Activated CD4-positive, CD25-positive, alpha-beta regulatory T cell treated with anti-CD3 and anti-CD28 coated beads, Interleukin-2, amount 50 U/mL, for 24 hours (primary cell): ENCODE results near the gene ATE1.
A peak's percentile ranks its signal among the peaks of the same experiment; 100 is the strongest.
"Not testable (repeated sequence)": the region's sequence is repeated elsewhere in the genome, so short reads cannot be mapped to it uniquely, and the experiment has no call there.

Experiments
- ATAC-seq, 2 donors: fragments of 150-1000 bp; cut with Tn5 transposase; one replicate each; pipeline ENCODE4 v1.10.0; 2021; ENCODE audit warnings: mild to moderate bottlenecking in 1 of 2, moderate library complexity in 1 of 2

ATE1 gene

DNA sequence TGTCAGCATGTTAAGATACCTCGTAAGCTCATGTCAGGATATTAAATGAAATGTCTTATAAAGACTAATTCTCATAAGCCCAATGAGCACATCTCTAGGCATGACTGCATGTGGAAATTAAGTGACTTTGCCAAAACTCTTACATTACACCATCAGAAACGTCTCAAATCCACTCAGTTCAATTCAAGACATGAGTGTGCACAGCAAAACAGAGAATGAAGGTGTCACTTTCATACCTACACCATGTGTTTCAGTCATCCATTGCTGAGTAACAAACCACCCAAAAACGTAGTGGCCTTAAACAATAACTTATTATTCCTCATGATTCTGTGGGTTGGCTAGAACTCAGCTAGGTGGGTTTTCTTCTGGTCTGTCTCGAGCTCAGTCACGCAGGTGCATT lies 99.8 kb downstream of the ATE1 start:
- peak; percentile 38 to 51 for ATAC-seq

DNA sequence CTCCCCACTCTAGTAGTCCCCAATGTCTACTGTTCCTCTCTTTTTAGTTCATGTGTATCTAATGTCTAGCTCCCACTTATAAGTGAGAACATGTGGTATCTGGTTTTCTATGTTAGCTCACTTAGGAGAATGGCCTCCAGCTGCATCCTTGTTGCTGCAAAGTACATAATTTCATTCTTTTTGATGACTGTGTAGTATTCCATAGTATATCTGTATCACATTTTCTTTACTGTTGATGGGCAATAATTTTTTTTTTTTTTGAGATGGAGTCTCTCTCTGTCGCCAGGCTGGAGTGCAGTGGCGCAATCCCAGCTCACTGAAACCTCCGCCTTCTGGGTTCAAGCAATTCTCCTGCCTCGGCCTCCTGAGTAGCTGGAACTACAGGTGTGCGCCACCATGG lies 101.1 kb downstream of the ATE1 start:
- ATAC-seq, result not testable (repeated sequence)

GRCh38 chr10:121823993-121824463 lies 103.8 kb downstream of the ATE1 start:
- ATAC-seq, result no peak

DNA sequence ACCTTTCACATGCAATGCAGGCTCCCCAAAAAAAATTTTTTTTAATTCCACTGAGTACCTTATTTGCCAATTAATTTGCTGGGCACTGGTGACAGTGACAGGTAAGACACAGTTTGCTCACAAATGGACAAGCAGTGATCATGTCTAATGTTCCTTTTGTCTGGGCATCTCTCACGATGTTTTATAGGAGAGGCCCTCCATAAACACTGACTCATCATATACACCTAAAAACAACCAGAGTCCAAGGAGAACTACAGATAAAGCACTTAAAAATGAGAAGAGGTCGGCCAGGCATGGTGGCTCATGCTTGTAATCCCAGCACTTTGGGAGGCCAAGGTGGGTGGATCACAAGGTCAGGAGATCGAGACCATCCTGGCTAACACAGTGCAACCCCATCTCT lies 105.1 kb downstream of the ATE1 start:
- no peak for ATAC-seq

GRCh38 chr10:121822180-121822579 lies 105.7 kb downstream of the ATE1 start:
- no peak for ATAC-seq

GRCh38 chr10:121819049-121819448 lies 108.8 kb downstream of the ATE1 start:
- ATAC-seq, result no peak

DNA sequence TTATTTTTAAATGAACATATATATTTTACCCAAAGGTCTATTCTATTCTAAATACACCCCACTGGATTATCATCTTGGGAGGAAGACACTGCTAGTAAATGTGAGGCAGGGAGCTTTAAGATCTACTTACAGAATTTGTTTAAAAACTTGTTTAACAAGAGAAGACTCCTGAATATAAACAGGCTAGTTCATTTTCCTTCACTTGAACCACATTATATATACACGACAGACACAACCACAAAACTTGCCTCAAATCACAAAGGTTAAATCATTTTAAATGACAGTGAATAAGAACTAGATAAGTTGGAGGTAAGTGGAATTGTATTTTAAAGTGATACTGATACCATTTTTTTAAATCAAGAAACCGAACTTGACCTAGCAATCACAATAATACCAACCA lies 109.2 kb downstream of the ATE1 start:
- ATAC-seq, result no peak

DNA sequence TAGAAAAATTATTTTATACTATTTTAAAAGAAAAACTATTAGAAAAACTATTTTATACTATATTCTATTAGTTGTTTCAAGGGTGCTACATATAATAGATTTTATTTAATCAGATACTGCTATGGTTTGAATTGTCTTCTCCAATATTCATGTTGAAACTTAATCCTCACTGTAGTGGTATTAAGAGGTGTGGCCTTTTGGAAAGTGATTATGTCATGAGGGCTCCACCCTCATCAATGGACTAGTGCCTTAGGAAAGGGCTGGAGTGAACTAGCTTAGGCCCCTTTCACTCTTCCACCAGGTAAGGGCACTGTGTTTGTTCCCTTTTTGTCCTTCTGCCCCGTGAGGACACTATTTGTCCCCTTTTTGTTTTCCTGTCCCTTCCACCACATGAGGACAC lies 111.6 kb downstream of the ATE1 start:
- ATAC-seq, result no peak

- ATAC-seq, result no peak
These were observed 114.0 kb downstream of the ATE1 start for GRCh38 chr10:121813857-121814256.

GRCh38 chr10:121813211-121813815 lies 114.5 kb downstream of the ATE1 start:
- ATAC-seq, result no peak

DNA sequence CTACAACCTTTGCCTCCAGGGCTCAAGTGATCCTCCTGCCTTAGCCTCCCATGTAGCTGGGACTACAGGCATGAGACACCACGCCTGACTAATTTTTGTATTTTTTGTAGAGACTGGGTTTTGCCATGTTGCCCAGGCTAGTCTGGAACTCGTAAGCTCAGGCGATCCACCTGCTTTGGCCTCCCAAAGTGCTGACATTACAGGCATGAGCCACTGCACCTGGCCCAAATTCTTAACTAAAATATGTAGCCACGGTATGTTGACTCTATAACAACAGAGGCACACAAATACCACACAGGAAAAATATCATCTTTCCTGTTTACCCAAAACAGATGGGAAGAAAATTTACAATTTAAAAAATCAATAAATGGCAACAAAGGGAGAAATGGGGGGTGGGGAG lies 115.8 kb downstream of the ATE1 start:
- no peak for ATAC-seq

DNA sequence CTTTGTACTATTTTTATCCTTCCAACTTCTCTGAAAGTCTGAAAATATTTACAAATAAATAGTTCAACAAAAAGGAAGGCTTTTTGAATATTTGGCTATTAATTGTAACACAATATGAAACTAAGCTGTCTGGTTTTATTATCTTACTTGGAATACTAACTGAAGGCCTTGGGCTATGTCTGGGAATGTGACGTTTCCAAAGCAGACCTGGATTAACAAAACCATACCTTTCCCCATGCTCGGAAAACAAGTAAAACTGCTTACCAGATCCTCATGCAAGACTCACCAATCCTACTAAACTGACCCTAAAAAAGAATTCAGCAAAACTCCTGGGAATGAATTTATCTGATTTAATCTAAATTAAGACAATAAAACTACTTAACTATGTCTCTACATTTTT lies 116.4 kb downstream of the ATE1 start:
- no peak for ATAC-seq

DNA sequence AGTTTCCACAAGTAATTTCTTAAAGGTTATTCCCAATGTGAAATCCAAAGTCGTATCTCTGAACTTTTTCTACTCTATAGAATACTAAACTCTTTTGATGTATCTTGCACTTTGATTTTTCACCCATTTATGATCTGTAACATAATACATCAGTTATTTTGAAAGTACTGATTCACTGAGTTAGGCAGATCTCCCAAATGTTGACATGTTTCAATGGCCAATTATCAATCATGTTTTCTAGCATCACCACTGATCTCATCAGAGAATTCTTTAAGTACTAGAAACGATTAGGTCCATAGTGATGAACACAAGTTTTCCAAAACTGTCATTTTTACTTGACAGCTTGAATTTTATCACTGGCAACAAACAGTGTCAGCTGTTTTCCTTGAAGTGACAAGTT lies 119.0 kb downstream of the ATE1 start:
- ATAC-seq, result no peak

GRCh38 chr10:121804460-121804859 lies 123.4 kb downstream of the ATE1 start:
- no peak for ATAC-seq

- no peak for ATAC-seq
These were observed 124.2 kb downstream of the ATE1 start for GRCh38 chr10:121803611-121804010.

DNA sequence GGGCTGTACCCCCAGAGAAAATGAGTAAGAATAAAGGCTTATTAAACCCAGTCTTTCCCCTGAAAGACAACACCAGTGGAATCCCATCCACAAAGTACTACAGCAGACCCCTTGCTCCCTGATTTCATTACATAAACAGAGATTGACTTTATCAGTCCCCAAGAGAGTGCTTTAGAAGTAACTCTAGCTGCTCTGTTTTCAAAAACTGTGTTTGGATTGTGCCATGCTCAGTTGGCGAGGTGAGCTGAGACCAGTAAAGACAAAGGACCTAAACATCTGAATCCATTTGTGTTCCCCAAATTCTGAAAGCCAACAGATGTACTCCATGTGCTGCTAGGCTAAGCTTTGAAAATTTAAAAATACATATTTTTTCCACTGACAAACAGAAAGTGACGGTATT lies 127.0 kb downstream of the ATE1 start:
- no peak for ATAC-seq

- ATAC-seq, result no peak
These were observed 127.7 kb downstream of the ATE1 start for GRCh38 chr10:121800146-121800545.

GRCh38 chr10:121797490-121797889 lies 130.3 kb downstream of the ATE1 start:
- ATAC-seq, result no peak

DNA sequence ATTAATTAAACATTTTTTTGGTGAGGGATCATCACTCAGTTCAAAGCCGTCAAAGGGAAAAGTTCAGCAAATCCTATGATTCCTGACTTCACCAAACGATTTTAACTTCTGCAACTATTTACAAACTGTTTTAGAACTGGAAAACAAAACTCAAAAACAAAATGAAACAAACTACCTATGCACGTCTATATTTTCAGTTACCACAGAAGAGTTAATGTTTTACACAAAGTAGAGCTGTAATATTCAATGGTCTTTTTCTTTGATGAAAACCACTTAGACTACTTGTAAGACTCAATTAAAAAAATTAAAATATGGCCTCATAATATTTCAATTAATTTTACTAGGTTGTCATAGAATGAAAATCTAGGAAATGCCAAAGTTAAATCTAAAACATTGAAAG lies 131.5 kb downstream of the ATE1 start:
- no peak for ATAC-seq

- no peak for ATAC-seq
These were observed 135.6 kb downstream of the ATE1 start for GRCh38 chr10:121792198-121792597.

GRCh38 chr10:121791761-121792160 lies 136.1 kb downstream of the ATE1 start:
- ATAC-seq, result no peak

GRCh38 chr10:121788717-121789116 lies 139.1 kb downstream of the ATE1 start:
- ATAC-seq, result no peak

- no peak for ATAC-seq
These were observed 139.7 kb downstream of the ATE1 start for GRCh38 chr10:121788115-121788514.

DNA sequence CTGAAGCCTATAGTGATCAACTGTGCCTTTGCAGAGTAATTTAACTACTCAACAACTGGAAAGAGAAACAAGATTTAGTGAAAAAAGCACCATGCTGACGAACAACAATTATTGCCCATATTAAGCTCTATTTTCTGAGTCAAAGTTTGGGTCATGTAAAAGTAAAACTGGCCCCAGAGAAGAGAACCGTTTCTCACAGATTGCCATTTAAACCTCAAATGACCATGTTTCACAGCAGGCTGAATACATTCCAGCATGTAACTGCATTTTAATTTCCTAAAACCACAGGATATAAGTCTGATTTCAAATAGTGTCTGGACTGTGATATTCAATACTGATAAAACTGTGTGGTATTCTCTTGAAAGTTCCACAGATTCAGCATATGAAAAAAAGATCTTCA lies 140.7 kb downstream of the ATE1 start:
- no peak for ATAC-seq

GRCh38 chr10:121783782-121784372 lies 144.0 kb downstream of the ATE1 start:
- ATAC-seq, result no peak
